GM23338 (cell line): ENCODE results near the gene GJC1. TPM values are rescaled to one million over a fixed set of nuclear protein-coding genes. Genes with fewer than 3 reads are reported as not detected.

ENCODE experiments used
- ATAC-seq: fragments of 200-7000 bp; cut with Tn5 transposase; 3 replicates; pipeline ENCODE4 v1.9.1; 2020
- DNase-seq: peaks from one replicate; pipeline ENCODE4 v3.0.0-alpha.2; 2015; ENCODE audit warnings: low spot score
- H2AFZ ChIP-seq: fragments of 200-600 bp; sonication (generic); 2 replicates; pipeline ENCODE4 v1.8.0; 2016; ENCODE audit warnings: antibody characterized with exemption, mild to moderate bottlenecking, moderate library complexity
- H3F3A ChIP-seq: fragments of 200-600 bp; sonication (generic); replicated peaks from 2 replicates; pipeline ENCODE4 v1.8.0; 2017; ENCODE audit warnings: antibody characterized with exemption, mixed run types, low read depth
- H3K27ac ChIP-seq: fragments of 200-600 bp; sonication (generic); 2 replicates; pipeline ENCODE4 v1.6.1; 2016; ENCODE audit warnings: low read depth
- H3K27me3 ChIP-seq: fragments of 200-600 bp; sonication (generic); 2 replicates; pipeline ENCODE4 v1.8.0; 2016; ENCODE audit warnings: mild to moderate bottlenecking, mixed run types, moderate library complexity; ENCODE audit not compliant: insufficient read depth
- H3K36me3 ChIP-seq: fragments of 200-600 bp; sonication (generic); 2 replicates; pipeline ENCODE4 v1.8.0; 2016; ENCODE audit warnings: mild to moderate bottlenecking; ENCODE audit not compliant: insufficient read depth
- H3K4me1 ChIP-seq: fragments of 200-600 bp; sonication (generic); 2 replicates; pipeline ENCODE4 v1.8.0; 2016; ENCODE audit warnings: mild to moderate bottlenecking, moderate library complexity; ENCODE audit not compliant: insufficient read depth
- H3K4me2 ChIP-seq: fragments of 200-600 bp; sonication (generic); 2 replicates; pipeline ENCODE4 v1.7.1; 2017; ENCODE audit warnings: mixed run types
- H3K4me3 ChIP-seq: fragments of 200-600 bp; sonication (generic); 2 replicates; pipeline ENCODE4 v1.6.1; 2016; ENCODE audit warnings: mixed run types
- H3K79me2 ChIP-seq: fragments of 200-600 bp; sonication (generic); replicated peaks from 2 replicates; pipeline ENCODE4 v1.8.0; 2017; ENCODE audit warnings: mild to moderate bottlenecking; ENCODE audit not compliant: insufficient read depth
- H3K9me2 ChIP-seq: fragments of 200-600 bp; sonication (generic); 2 replicates; pipeline ENCODE4 v1.8.0; 2017; ENCODE audit not compliant: insufficient read depth
- H4K20me1 ChIP-seq: fragments of 200-600 bp; sonication (generic); replicated peaks from 2 replicates; pipeline ENCODE4 v1.8.0; 2017; ENCODE audit warnings: mild to moderate bottlenecking; ENCODE audit not compliant: insufficient read depth
- H3K27ac Mint-ChIP-seq: 2 replicates; pipeline ENCODE4 v1.8.0; 2020; ENCODE audit warnings: inconsistent platforms, mild to moderate bottlenecking, moderate library complexity, mixed read lengths
- H3K27me3 Mint-ChIP-seq: 3 replicates; pipeline ENCODE4 v1.8.0; 2022; ENCODE audit warnings: low read depth, mild to moderate bottlenecking, moderate library complexity, mixed read lengths, inconsistent platforms; ENCODE audit not compliant: insufficient read depth, poor library complexity
- H3K36me3 Mint-ChIP-seq: 3 replicates; pipeline ENCODE4 v1.8.0; 2021; ENCODE audit warnings: low read depth, mild to moderate bottlenecking, inconsistent platforms, moderate library complexity, mixed read lengths
- H3K4me1 Mint-ChIP-seq: 3 replicates; pipeline ENCODE4 v1.8.0; 2020; ENCODE audit warnings: mild to moderate bottlenecking, inconsistent platforms, mixed read lengths
- H3K4me3 Mint-ChIP-seq: 3 replicates; pipeline ENCODE4 v1.8.0; 2021; ENCODE audit warnings: moderate library complexity, mild to moderate bottlenecking, inconsistent platforms, mixed read lengths
- H3K9me3 Mint-ChIP-seq: 3 replicates; pipeline ENCODE4 v1.8.0; 2020; ENCODE audit warnings: moderate library complexity, mild to moderate bottlenecking, inconsistent platforms, mixed read lengths
- CREB1 ChIP-seq: fragments of 250-450 bp; sonication (Bioruptor Pico); IDR thresholded peaks from 2 replicates; pipeline ENCODE4 v1.5.0; 2020; ENCODE audit warnings: low read depth, mild to moderate bottlenecking, moderate library complexity
- CTCF ChIP-seq, 2 experiments: fragments of 200-600 bp in 1 of 2; sonication (generic) in 1 of 2; conservative IDR thresholded peaks; 2 replicates each; pipeline versions ENCODE4 v1.5.1 to v1.6.1; 2016 to 2017; ENCODE audit warnings: antibody characterized with exemption in 2 of 2, low read depth in 2 of 2, mild to moderate bottlenecking in 2 of 2, moderate library complexity in 1 of 2
- EZH2 ChIP-seq: fragments of 200-600 bp; sonication (generic); IDR thresholded peaks from one replicate; pipeline ENCODE4 v1.8.0; 2017; ENCODE audit warnings: antibody characterized with exemption, mild to moderate bottlenecking, low read depth; ENCODE audit not compliant: unreplicated experiment
- EZH2phosphoT487 ChIP-seq: fragments of 200-600 bp; sonication (generic); IDR thresholded peaks from one replicate; pipeline ENCODE4 v1.8.1; 2018; ENCODE audit warnings: antibody characterized with exemption; ENCODE audit not compliant: unreplicated experiment
- JUNB ChIP-seq: IDR thresholded peaks from one replicate; pipeline ENCODE4 v1.6.1; 2016; ENCODE audit warnings: antibody characterized with exemption; ENCODE audit not compliant: unreplicated experiment
- NANOG ChIP-seq: IDR thresholded peaks from 2 replicates; pipeline ENCODE4 v1.6.1; 2016; ENCODE audit warnings: antibody characterized with exemption, borderline replicate concordance
- POLR2AphosphoS5 ChIP-seq: IDR thresholded peaks from 2 replicates; pipeline ENCODE4 v1.6.1; 2016; ENCODE audit warnings: antibody characterized with exemption, low read depth
- STAT1 ChIP-seq: IDR thresholded peaks from one replicate; pipeline ENCODE4 v1.6.1; 2016; ENCODE audit warnings: antibody characterized with exemption; ENCODE audit not compliant: unreplicated experiment
- ZNF114 ChIP-seq: fragments of 250-450 bp; sonication (Bioruptor Pico); IDR thresholded peaks from 2 replicates; pipeline ENCODE4 v1.5.0; 2020; ENCODE audit warnings: mild to moderate bottlenecking, moderate library complexity
- ZNF331 ChIP-seq: fragments of 250-450 bp; sonication (Bioruptor Pico); IDR thresholded peaks from 2 replicates; pipeline ENCODE4 v1.5.0; 2020; ENCODE audit warnings: low read depth, mild to moderate bottlenecking, moderate library complexity
- ZNF462 ChIP-seq: fragments of 250-450 bp; sonication (Bioruptor Pico); IDR thresholded peaks from 2 replicates; pipeline ENCODE4 v1.5.0; 2020; ENCODE audit warnings: mild to moderate bottlenecking, moderate library complexity
- polyA plus RNA-seq: library from polyadenylated mRNA; unstranded; fragments of >200 nt; fragmentation: Nextera tagmentation; extraction: Ambion mirVana; gene quantifications from 2 replicates; pipeline ENCODE4 v1.2.1, GENCODE V29; 2016
- total RNA-seq: library from RNA; depleted of rRNA; stranded (reverse); fragments of >200 nt; shearing (Covaris generic); gene quantifications from 2 replicates; pipeline ENCODE4 v1.2.3, GENCODE V29; 2014
- TF ChIP-seq, protein P1 (sequence below): IDR thresholded peaks from 2 replicates; pipeline ENCODE4 v1.6.1; 2016; ENCODE audit warnings: antibody characterized with exemption
- TF ChIP-seq, protein P2 (sequence below): IDR thresholded peaks from one replicate; pipeline ENCODE4 v1.6.1; 2018; ENCODE audit warnings: antibody characterized with exemption; ENCODE audit not compliant: unreplicated experiment

Gene GJC1
- total and polyA plus RNA-seq, 2 experiments from 2014 or later: 34.7 to 99.2 TPM

- 0 out of 2 replicates have a peak, but pooled peaks cover 4% of the 10 kb centered on the region for H3F3A ChIP-seq
- Mint-ChIP-seq H3K4me1 (peaks cover 29% of the 10 kb centered on the region), H3K4me3 (no peak overlapping the region; the same call in 2 of the 3 replicates), H3K27ac (no peak overlapping the region; the same call in 1 of the 2 replicates), H3K9me3 (no peaks in the 10 kb centered on the region), H3K27me3 (peaks cover 33% of the 10 kb centered on the region), H3K36me3 (no peaks in the 10 kb centered on the region)
- no peaks in the 10 kb centered on the region for H3K79me2 ChIP-seq
- DNase-seq: no peak
- no peak for ATAC-seq
- H3K4me3 ChIP-seq: no peak overlapping the region; the same call in 1 of the 2 replicates
- no peak overlapping the region for H3K4me2 ChIP-seq
- H2AFZ ChIP-seq: no peak overlapping the region
- no peak overlapping the region for H3K27ac ChIP-seq
- H3K27me3 ChIP-seq: peaks cover 12% of the 10 kb centered on the region
- peaks cover 25% of the 10 kb centered on the region for H3K4me1 ChIP-seq
- no peaks in the 10 kb centered on the region for H4K20me1 ChIP-seq
- H3K36me3 ChIP-seq: no peaks in the 10 kb centered on the region
- TF ChIP-seq ZNF331 (CRISPR knock-in tag) (no peak), JUNB (no peak), CTCF (conservative IDR thresholded peaks at IDR 0.05; ENCODE audit: low read depth in 2 of 2) (no peak), ZNF462 (CRISPR knock-in tag) (no peak), POLR2AphosphoS5 (no peak), NANOG (no peak), CREB1 (CRISPR knock-in tag) (no peak), EZH2 (no peak), EZH2phosphoT487 (no peak), ZNF114 (CRISPR knock-in tag) (no peak), STAT1 (no peak)
- TF ChIP-seq, protein P1, sequence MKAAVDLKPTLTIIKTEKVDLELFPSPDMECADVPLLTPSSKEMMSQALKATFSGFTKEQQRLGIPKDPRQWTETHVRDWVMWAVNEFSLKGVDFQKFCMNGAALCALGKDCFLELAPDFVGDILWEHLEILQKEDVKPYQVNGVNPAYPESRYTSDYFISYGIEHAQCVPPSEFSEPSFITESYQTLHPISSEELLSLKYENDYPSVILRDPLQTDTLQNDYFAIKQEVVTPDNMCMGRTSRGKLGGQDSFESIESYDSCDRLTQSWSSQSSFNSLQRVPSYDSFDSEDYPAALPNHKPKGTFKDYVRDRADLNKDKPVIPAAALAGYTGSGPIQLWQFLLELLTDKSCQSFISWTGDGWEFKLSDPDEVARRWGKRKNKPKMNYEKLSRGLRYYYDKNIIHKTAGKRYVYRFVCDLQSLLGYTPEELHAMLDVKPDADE: no peak
- TF ChIP-seq, protein P2, sequence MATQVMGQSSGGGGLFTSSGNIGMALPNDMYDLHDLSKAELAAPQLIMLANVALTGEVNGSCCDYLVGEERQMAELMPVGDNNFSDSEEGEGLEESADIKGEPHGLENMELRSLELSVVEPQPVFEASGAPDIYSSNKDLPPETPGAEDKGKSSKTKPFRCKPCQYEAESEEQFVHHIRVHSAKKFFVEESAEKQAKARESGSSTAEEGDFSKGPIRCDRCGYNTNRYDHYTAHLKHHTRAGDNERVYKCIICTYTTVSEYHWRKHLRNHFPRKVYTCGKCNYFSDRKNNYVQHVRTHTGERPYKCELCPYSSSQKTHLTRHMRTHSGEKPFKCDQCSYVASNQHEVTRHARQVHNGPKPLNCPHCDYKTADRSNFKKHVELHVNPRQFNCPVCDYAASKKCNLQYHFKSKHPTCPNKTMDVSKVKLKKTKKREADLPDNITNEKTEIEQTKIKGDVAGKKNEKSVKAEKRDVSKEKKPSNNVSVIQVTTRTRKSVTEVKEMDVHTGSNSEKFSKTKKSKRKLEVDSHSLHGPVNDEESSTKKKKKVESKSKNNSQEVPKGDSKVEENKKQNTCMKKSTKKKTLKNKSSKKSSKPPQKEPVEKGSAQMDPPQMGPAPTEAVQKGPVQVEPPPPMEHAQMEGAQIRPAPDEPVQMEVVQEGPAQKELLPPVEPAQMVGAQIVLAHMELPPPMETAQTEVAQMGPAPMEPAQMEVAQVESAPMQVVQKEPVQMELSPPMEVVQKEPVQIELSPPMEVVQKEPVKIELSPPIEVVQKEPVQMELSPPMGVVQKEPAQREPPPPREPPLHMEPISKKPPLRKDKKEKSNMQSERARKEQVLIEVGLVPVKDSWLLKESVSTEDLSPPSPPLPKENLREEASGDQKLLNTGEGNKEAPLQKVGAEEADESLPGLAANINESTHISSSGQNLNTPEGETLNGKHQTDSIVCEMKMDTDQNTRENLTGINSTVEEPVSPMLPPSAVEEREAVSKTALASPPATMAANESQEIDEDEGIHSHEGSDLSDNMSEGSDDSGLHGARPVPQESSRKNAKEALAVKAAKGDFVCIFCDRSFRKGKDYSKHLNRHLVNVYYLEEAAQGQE: no peak
- no peaks in the 10 kb centered on the region for H3K9me2 ChIP-seq
These were observed 49.9 kb downstream of the GJC1 start for GRCh38 chr17:44780161-44780560.
